IMR-90 (cell line): ENCODE measurements around the gene ATP5PO.

Experiments used
- RFX5 ChIP-seq: IDR thresholded peaks from 2 replicates; pipeline ENCODE4 v1.8.0; 2012; ENCODE audit warnings: low read depth, mild to moderate bottlenecking, low read length, moderate library complexity
- SMC3 ChIP-seq: fragments of 150-350 bp; IDR thresholded peaks from 2 replicates; pipeline ENCODE4 v1.6.1; 2016; ENCODE audit warnings: low read depth, mild to moderate bottlenecking, antibody characterized with exemption, low read length, moderate library complexity
- TF ChIP-seq, protein P1 (sequence below): conservative IDR thresholded peaks from 2 replicates; pipeline ENCODE4 v1.5.1; 2012; ENCODE audit warnings: mild to moderate bottlenecking, low read depth, low read length, improper control_type of control experiment

DNA sequence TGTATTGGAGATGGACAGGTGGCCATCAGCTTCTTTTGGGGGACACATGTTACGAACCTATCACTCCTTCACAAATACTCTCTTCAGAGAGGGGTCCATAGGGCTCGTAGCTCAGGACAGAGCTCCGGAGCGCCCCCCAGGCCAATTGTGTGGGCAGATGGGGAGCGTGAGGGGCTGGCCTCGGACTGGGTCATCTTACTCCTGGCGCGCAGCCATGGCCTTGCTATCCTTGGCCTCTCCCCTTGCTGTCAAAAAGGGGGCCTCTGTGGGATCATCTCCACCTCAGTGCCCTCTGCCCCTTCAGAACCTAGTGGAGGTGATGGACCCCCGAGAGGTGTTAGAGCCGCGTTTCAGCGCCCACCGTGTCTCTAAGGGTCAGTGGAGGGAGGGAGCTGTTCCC, 35.0 kb downstream of the ATP5PO start:
- TF ChIP-seq RFX5 (no peak), SMC3 (no peak)
- TF ChIP-seq, protein P1, sequence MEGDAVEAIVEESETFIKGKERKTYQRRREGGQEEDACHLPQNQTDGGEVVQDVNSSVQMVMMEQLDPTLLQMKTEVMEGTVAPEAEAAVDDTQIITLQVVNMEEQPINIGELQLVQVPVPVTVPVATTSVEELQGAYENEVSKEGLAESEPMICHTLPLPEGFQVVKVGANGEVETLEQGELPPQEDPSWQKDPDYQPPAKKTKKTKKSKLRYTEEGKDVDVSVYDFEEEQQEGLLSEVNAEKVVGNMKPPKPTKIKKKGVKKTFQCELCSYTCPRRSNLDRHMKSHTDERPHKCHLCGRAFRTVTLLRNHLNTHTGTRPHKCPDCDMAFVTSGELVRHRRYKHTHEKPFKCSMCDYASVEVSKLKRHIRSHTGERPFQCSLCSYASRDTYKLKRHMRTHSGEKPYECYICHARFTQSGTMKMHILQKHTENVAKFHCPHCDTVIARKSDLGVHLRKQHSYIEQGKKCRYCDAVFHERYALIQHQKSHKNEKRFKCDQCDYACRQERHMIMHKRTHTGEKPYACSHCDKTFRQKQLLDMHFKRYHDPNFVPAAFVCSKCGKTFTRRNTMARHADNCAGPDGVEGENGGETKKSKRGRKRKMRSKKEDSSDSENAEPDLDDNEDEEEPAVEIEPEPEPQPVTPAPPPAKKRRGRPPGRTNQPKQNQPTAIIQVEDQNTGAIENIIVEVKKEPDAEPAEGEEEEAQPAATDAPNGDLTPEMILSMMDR: no peak
